Skeletal muscle satellite cell (primary cell): Measurements from ENCODE around the gene ATP2A1. TPM values are rescaled to one million over a fixed set of nuclear protein-coding genes. Genes with fewer than 3 reads are reported as not detected.

ENCODE experiments used
- H3K27me3 ChIP-seq: 2 replicates; pipeline ENCODE4 v1.7.0; 2013; ENCODE audit warnings: low read length; ENCODE audit not compliant: control insufficient read depth, insufficient read depth
- H3K36me3 ChIP-seq: 2 replicates; pipeline ENCODE4 v1.7.0; 2013; ENCODE audit warnings: mild to moderate bottlenecking, control low read depth, low read length; ENCODE audit not compliant: insufficient read depth
- H3K4me1 ChIP-seq: 2 replicates; pipeline ENCODE4 v1.7.0; 2013; ENCODE audit warnings: low read length; ENCODE audit not compliant: control insufficient read depth, insufficient read depth
- H3K4me2 ChIP-seq: 2 replicates; pipeline ENCODE4 v1.7.0; 2013; ENCODE audit warnings: mild to moderate bottlenecking, low read length
- H3K4me3 ChIP-seq: 2 replicates; pipeline ENCODE4 v1.7.0; 2013; ENCODE audit warnings: low read length
- H3K9ac ChIP-seq: 2 replicates; pipeline ENCODE4 v1.7.0; 2013; ENCODE audit warnings: mild to moderate bottlenecking, low read depth, low read length, moderate library complexity
- H3K9me3 ChIP-seq: replicated peaks from 2 replicates; pipeline ENCODE4 v1.7.0; 2013; ENCODE audit warnings: mild to moderate bottlenecking, control low read depth, low read length
- total RNA-seq: library from RNA; depleted of rRNA; stranded (reverse); fragments of >200 nt; gene quantifications from 2 replicates; pipeline ENCODE4 v1.2.3, GENCODE V29; 2012; rRNA removed

ATP2A1 gene
- 0.44 and 0.51 TPM in 2 replicates for total RNA-seq

DNA sequence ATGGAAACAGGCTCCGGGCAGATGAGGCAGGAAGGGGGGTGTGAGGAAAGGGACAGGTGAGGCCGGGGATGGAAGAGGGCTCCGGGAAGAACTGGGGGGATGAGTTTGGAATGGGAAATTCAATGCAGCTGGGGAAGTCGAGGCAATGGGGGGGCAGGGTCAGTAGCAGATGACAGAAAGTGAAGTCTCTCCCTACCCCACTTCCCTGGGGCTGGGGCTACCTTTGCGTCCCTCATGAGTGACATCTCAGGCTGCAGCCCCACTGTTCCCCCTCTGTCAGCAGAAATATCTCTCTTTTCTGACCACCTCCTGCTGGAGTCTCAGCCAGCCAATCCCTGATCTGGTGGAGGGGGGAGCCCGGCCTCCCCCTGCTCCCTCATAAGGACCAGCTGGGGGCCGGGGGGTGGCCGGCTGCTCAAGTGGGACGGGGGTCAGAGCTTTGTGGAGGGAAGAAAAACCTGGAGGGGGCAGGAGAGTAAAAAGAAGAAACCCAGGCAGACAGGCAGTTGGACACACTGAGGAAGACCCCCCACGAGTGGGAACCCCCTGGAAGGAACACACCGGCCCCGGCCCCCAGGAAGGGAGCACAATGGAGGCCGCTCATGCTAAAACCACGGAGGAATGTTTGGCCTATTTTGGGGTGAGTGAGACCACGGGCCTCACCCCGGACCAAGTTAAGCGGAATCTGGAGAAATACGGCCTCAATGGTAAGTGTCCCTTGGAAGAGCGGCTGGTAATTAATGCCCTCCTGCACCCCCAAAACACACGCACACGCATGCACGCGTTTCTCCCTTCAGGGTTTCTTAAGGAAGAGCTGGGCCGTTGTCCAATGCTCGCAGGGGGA lies at the start of gene ATP2A1:
ATP2A1 (plus strand) TSS at position 406 of the 844 bp plus-strand sequence; CDS start at position 590, 184 bp downstream.
- H3K27me3 ChIP-seq: no peaks in the 10 kb centered on the region
- peak within 1 kb of the TSS; percentile 96 for H3K4me2 ChIP-seq
- no peaks in the 10 kb centered on the region for H3K9me3 ChIP-seq
- peak within 1 kb of the TSS; percentile 83 for H3K4me3 ChIP-seq
- peaks cover 8% of the 10 kb centered on the region for H3K36me3 ChIP-seq
- H3K9ac ChIP-seq: peak within 1 kb of the TSS; percentile 76
- H3K4me1 ChIP-seq: peaks cover 46% of the 10 kb centered on the region

- H3K27me3 ChIP-seq: no peaks in the 10 kb centered on the region
- H3K9me3 ChIP-seq: no peaks in the 10 kb centered on the region
- H3K4me1 ChIP-seq: peaks cover 16% of the 10 kb centered on the region
- no peak overlapping the region for H3K4me2 ChIP-seq
- H3K36me3 ChIP-seq: peaks cover 93% of the 10 kb centered on the region
- no peak overlapping the region for H3K9ac ChIP-seq
- no peak overlapping the region for H3K4me3 ChIP-seq
Observed at GRCh38 chr16:28829747-28830146, 48.5 kb upstream of the ATP2A1 start.

DNA sequence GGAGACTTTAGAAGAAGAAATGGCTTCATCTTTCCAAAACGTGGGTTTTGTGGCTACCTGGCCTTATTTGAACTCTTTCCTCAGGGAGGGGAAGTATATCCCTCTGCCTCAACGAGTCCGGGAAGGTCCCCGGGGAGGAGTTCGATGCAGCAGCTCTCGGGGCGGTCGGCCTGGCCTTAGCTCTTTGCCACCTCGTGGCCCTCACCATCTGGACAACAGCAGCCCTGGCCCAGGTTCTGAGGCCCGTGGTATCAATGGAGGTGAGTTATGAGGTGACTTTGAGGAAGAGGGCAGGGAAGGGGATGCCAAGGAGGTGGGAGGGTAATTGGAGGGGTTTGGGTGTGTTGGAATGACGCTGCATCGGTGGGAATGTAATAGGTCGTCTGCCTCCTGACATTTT lies 47.8 kb upstream of the ATP2A1 start:
- Histone ChIP-seq H3K9ac (no peak overlapping the region), H3K4me1 (peaks cover 8% of the 10 kb centered on the region), H3K9me3 (no peaks in the 10 kb centered on the region), H3K27me3 (no peaks in the 10 kb centered on the region), H3K4me3 (no peak overlapping the region), H3K4me2 (no peak overlapping the region), H3K36me3 (peaks cover 97% of the 10 kb centered on the region)

GRCh38 chr16:28834349-28834748 lies 43.9 kb upstream of the ATP2A1 start:
- H3K9me3 ChIP-seq: no peaks in the 10 kb centered on the region
- no peak overlapping the region for H3K9ac ChIP-seq
- H3K36me3 ChIP-seq: peaks cover 87% of the 10 kb centered on the region
- H3K4me1 ChIP-seq: no peaks in the 10 kb centered on the region
- H3K4me2 ChIP-seq: no peak overlapping the region
- no peak overlapping the region for H3K4me3 ChIP-seq
- H3K27me3 ChIP-seq: no peaks in the 10 kb centered on the region

GRCh38 chr16:28834873-28835863 lies 43.1 kb upstream of the ATP2A1 start:
- Histone ChIP-seq H3K4me3 (no peak overlapping the region), H3K36me3 (peaks cover 78% of the 10 kb centered on the region), H3K9ac (no peak overlapping the region)

GRCh38 chr16:28835864-28836760 lies 42.2 kb upstream of the ATP2A1 start:
- Histone ChIP-seq H3K27me3 (no peaks in the 10 kb centered on the region), H3K9me3 (no peaks in the 10 kb centered on the region), H3K36me3 (peaks cover 69% of the 10 kb centered on the region), H3K9ac (no peak overlapping the region), H3K4me3 (no peak overlapping the region), H3K4me2 (no peak overlapping the region), H3K4me1 (no peaks in the 10 kb centered on the region)

More at GRCh38 chr16:28834873-28835863, 43.1 kb upstream of the ATP2A1 start:
- H3K4me1 ChIP-seq: no peaks in the 10 kb centered on the region
- no peaks in the 10 kb centered on the region for H3K9me3 ChIP-seq
- no peak overlapping the region for H3K4me2 ChIP-seq
- no peaks in the 10 kb centered on the region for H3K27me3 ChIP-seq

GRCh38 chr16:28836761-28837064 lies 41.6 kb upstream of the ATP2A1 start:
- no peaks in the 10 kb centered on the region for H3K27me3 ChIP-seq
- H3K4me3 ChIP-seq: no peak overlapping the region
- peaks cover 63% of the 10 kb centered on the region for H3K36me3 ChIP-seq
- no peak overlapping the region for H3K9ac ChIP-seq
- no peaks in the 10 kb centered on the region for H3K4me1 ChIP-seq
- H3K4me2 ChIP-seq: no peak overlapping the region
- H3K9me3 ChIP-seq: no peaks in the 10 kb centered on the region

DNA sequence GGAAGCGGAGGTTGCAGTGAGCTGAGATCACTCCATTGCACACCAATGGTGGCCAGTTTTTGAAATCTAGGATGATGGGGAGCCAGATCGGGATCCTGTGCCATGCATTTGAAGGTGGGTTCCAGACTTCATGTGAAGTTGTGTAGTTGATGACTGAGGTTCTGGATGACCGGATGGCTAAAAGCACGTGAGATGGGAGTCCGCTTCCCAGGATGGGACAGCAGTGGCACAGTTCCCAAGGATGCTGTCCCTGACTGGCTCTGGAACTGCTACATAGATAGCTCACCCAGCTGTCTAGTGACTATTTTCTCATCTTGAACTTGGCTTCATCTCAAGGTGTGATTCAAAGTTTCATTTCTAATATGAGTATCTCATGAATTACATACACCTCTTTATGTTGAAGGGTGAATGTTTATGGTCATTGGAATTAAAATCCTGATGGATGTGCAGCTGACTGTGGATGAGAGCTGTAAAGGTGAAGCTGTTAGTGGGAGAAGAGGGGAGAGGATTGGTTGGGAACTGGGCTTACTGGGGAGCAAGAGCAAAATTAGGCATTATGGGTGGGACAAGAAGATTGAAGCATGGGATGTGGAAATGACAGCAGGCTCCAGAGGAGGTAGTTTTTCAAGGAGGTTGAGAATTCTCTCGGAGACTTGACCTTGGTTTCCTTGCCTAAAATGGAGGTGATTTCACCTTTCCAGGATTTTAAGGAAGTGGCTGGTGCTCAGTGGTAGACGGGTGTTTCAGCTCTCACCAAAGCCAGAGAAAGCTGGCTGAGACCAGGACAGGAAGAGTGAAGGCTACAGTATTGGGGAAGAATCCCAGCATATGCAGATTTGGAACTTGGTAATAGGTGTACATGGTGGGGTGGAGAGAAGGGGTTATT lies 40.4 kb upstream of the ATP2A1 start:
- H3K9ac ChIP-seq: no peak overlapping the region
- no peak overlapping the region for H3K4me3 ChIP-seq
- H3K4me2 ChIP-seq: no peak overlapping the region
- peaks cover 63% of the 10 kb centered on the region for H3K36me3 ChIP-seq
- no peaks in the 10 kb centered on the region for H3K9me3 ChIP-seq
- H3K27me3 ChIP-seq: no peaks in the 10 kb centered on the region
- no peaks in the 10 kb centered on the region for H3K4me1 ChIP-seq

DNA sequence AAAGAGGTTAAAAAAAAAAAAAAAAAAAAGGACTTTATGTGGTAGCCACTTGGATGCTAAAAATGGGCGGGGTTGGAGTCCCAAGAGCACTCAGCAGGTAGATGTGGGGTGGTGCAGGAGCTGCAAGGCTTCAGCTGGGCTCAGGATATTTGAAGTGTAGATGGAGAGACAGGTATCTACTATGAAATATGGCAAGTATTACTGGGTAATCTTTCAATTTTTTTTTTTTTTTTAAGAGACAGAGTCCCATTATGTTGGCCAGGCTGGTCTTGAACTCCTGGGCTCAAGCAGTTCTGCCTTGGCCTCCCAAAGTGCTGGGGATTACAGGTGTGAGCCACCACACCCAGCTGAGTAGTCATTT lies 39.8 kb upstream of the ATP2A1 start:
- Histone ChIP-seq H3K4me2 (no peak overlapping the region), H3K27me3 (no peaks in the 10 kb centered on the region), H3K36me3 (peaks cover 63% of the 10 kb centered on the region), H3K9me3 (no peaks in the 10 kb centered on the region), H3K4me1 (no peaks in the 10 kb centered on the region), H3K9ac (no peak overlapping the region), H3K4me3 (no peak overlapping the region)

- Histone ChIP-seq H3K4me3 (no peak overlapping the region), H3K27me3 (no peaks in the 10 kb centered on the region), H3K4me2 (no peak overlapping the region), H3K36me3 (peaks cover 63% of the 10 kb centered on the region), H3K9ac (no peak overlapping the region), H3K4me1 (no peaks in the 10 kb centered on the region), H3K9me3 (no peaks in the 10 kb centered on the region)
Observed at GRCh38 chr16:28839004-28839639, 39.2 kb upstream of the ATP2A1 start.
